SK-N-SH (cell line): ENCODE data around the gene PRM3. TPM values are rescaled to one million over a fixed set of nuclear protein-coding genes. Genes with fewer than 3 reads are reported as not detected.

Source experiments
- CTCF ChIA-PET: fragments of 300-600, 350-600 bp; formaldehyde crosslinking; extraction: SDS; loops from one replicate; lab custom pipeline; 2021; lab: Yijun Ruan, JAX
- POLR2A ChIA-PET: fragments of 350-600 bp; sonication (Branson Sonifier 250); formaldehyde crosslinking; extraction: SDS; loops from one replicate; lab custom pipeline; 2020; ENCODE audit warnings: antibody characterized with exemption, inconsistent platforms; lab: Yijun Ruan, JAX
- DNase-seq: peaks from one replicate; pipeline ENCODE4 v3.0.0; 2012
- H2AFZ ChIP-seq: fragments of 200-600 bp; sonication (generic); 2 replicates; pipeline ENCODE4 v1.8.1; 2016; ENCODE audit warnings: antibody characterized with exemption, mild to moderate bottlenecking, low read depth
- H3F3A ChIP-seq: fragments of 200-600 bp; sonication (generic); replicated peaks from 2 replicates; pipeline ENCODE3; 2016; ENCODE audit warnings: antibody characterized with exemption, mild to moderate bottlenecking; ENCODE audit not compliant: insufficient read depth
- H3K27ac ChIP-seq, 2 experiments: fragments of 200-500 bp in 1 of 2; fragments of 200-600 bp in 1 of 2; sonication (Bioruptor generic) in 1 of 2; sonication (generic), shearing (Covaris generic) in 1 of 2; 2 replicates each; pipeline versions ENCODE4 v1.5.1 to v1.6.1; 2014 to 2016; ENCODE audit warnings: low read depth in 2 of 2, inconsistent platforms in 1 of 2, low read length in 1 of 2, mild to moderate bottlenecking in 1 of 2, mixed read lengths in 1 of 2
- H3K27me3 ChIP-seq: fragments of 200-600 bp; sonication (generic), shearing (Covaris generic); 2 replicates; pipeline ENCODE4 v1.6.1; 2016; ENCODE audit warnings: mixed run types; ENCODE audit not compliant: insufficient read depth
- H3K36me3 ChIP-seq, 2 experiments: fragments of 200-500 bp in 1 of 2; fragments of 200-600 bp in 1 of 2; sonication (Bioruptor generic) in 1 of 2; sonication (generic) in 1 of 2; replicated peaks in 1 of 2; 2 replicates each; pipeline versions ENCODE3 to v1.5.1; 2014 to 2016; ENCODE audit warnings: low read length in 1 of 2, mild to moderate bottlenecking in 1 of 2; ENCODE audit not compliant: insufficient read depth in 2 of 2, control insufficient read depth in 1 of 2
- H3K4me1 ChIP-seq, 2 experiments: fragments of 200-500 bp in 1 of 2; fragments of 200-600 bp in 1 of 2; sonication (Bioruptor generic) in 1 of 2; sonication (generic), shearing (Covaris generic) in 1 of 2; 2 replicates each; pipeline versions ENCODE4 v1.5.1 to v1.6.1; 2014 to 2016; ENCODE audit warnings: low read depth in 1 of 2, low read length in 1 of 2, mixed run types in 1 of 2; ENCODE audit not compliant: insufficient read depth in 2 of 2, control insufficient read depth in 1 of 2
- H3K4me2 ChIP-seq: fragments of 200-600 bp; sonication (generic), shearing (Covaris generic); 2 replicates; pipeline ENCODE4 v1.6.1; 2017; ENCODE audit warnings: mixed run types
- H3K4me3 ChIP-seq, 2 experiments: fragments of 200-500 bp in 1 of 2; fragments of 200-600 bp in 1 of 2; sonication (Bioruptor generic) in 1 of 2; sonication (generic), shearing (Covaris generic) in 1 of 2; 2 replicates each; pipeline versions ENCODE4 v1.5.1 to v1.8.1; 2014 to 2016; ENCODE audit warnings: low read depth in 2 of 2, inconsistent platforms in 1 of 2, low read length in 1 of 2, mild to moderate bottlenecking in 1 of 2, mixed read lengths in 1 of 2, moderate library complexity in 1 of 2
- H3K79me2 ChIP-seq: fragments of 200-600 bp; sonication (generic); 2 replicates; pipeline ENCODE4 v1.8.1; 2017; ENCODE audit warnings: mild to moderate bottlenecking; ENCODE audit not compliant: insufficient read depth
- H3K9ac ChIP-seq: fragments of 200-600 bp; sonication (generic); 2 replicates; pipeline ENCODE4 v1.6.1; 2017; ENCODE audit warnings: mixed run types
- H3K9me2 ChIP-seq: fragments of 200-600 bp; sonication (generic); 2 replicates; pipeline ENCODE4 v1.6.1; 2017; ENCODE audit warnings: mixed run types
- H3K9me3 ChIP-seq: fragments of 200-600 bp; sonication (generic); 2 replicates; pipeline ENCODE4 v1.6.1; 2017; ENCODE audit warnings: mixed run types, mild to moderate bottlenecking, moderate library complexity
- H4K20me1 ChIP-seq: fragments of 200-600 bp; sonication (generic); 2 replicates; pipeline ENCODE4 v1.6.1; 2017; ENCODE audit warnings: mild to moderate bottlenecking, mixed run types; ENCODE audit not compliant: insufficient read depth
- EZH2phosphoT487 ChIP-seq: fragments of 200-600 bp; sonication (generic); IDR thresholded peaks from 2 replicates; pipeline ENCODE4 v1.6.1; 2017; ENCODE audit warnings: low read depth, mixed run types, mild to moderate bottlenecking, antibody characterized with exemption, moderate library complexity, borderline replicate concordance
- FOXJ3 ChIP-seq: sonication (generic); formaldehyde crosslinking; IDR thresholded peaks from 2 replicates; pipeline ENCODE4 v1.5.1; 2020; ENCODE audit warnings: mild to moderate bottlenecking, missing genetic modification reagents
- GABPA ChIP-seq: IDR thresholded peaks from 2 replicates; pipeline ENCODE4 v1.4.0; 2012; ENCODE audit warnings: low read depth, mild to moderate bottlenecking
- GATA2 ChIP-seq: sonication (generic); formaldehyde crosslinking; IDR thresholded peaks from 2 replicates; pipeline ENCODE4 v1.5.0; 2020; ENCODE audit warnings: mild to moderate bottlenecking, missing genetic modification reagents
- MEF2A ChIP-seq: IDR thresholded peaks from 2 replicates; pipeline ENCODE4 v1.4.0; 2012; ENCODE audit warnings: low read depth, borderline replicate concordance
- RXRA ChIP-seq: IDR thresholded peaks from 2 replicates; pipeline ENCODE4 v1.4.0; 2012; ENCODE audit warnings: low read depth, mild to moderate bottlenecking, borderline replicate concordance
- SIN3A ChIP-seq: IDR thresholded peaks from 2 replicates; pipeline ENCODE4 v1.6.1; 2012; ENCODE audit warnings: low read depth, mild to moderate bottlenecking, low read length, moderate library complexity, borderline replicate concordance
- SMC3 ChIP-seq: IDR thresholded peaks from 2 replicates; pipeline ENCODE4 v1.6.1; 2012; ENCODE audit warnings: low read depth, low read length, improper control_type of control experiment
- TAF1 ChIP-seq: IDR thresholded peaks from 2 replicates; pipeline ENCODE4 v1.6.1; 2012; ENCODE audit warnings: low read depth, mild to moderate bottlenecking, low read length, moderate library complexity, borderline replicate concordance
- TEAD4 ChIP-seq: IDR thresholded peaks from 2 replicates; pipeline ENCODE4 v1.4.0; 2012; ENCODE audit warnings: mild to moderate bottlenecking, borderline replicate concordance; ENCODE audit not compliant: insufficient read depth
- USF1 ChIP-seq: IDR thresholded peaks from 2 replicates; pipeline ENCODE4 v1.4.0; 2012; ENCODE audit warnings: low read depth, borderline replicate concordance
- WGBS: methylation state at CpG from one replicate; pipeline ENCODE4 v1.1.6; 2017; ENCODE audit warnings: low lambda C conversion rate; 5-methylcytosine and 5-hydroxymethylcytosine counted together
- polyA plus RNA-seq, 3 experiments: library from polyadenylated mRNA; depleted of rRNA; stranded (reverse); fragments of >200 nt; gene quantifications; 2 replicates each; pipeline ENCODE4 v1.2.3, GENCODE V29; 2012
- TF ChIP-seq, protein P1 (sequence below): fragments of 150-350 bp; IDR thresholded peaks from 2 replicates; pipeline ENCODE4 v1.6.1; 2016; ENCODE audit warnings: mild to moderate bottlenecking, low read depth, low read length
- TF ChIP-seq, protein P2 (sequence below): fragments of 200-600 bp; sonication (generic); IDR thresholded peaks from 2 replicates; pipeline ENCODE4 v1.6.1; 2017; ENCODE audit warnings: antibody characterized with exemption, mild to moderate bottlenecking, moderate library complexity

PRM3 gene
- polyA plus RNA-seq, 1 of the 3 experiments (the other 2 are of a cell fraction), result not detected

DNA sequence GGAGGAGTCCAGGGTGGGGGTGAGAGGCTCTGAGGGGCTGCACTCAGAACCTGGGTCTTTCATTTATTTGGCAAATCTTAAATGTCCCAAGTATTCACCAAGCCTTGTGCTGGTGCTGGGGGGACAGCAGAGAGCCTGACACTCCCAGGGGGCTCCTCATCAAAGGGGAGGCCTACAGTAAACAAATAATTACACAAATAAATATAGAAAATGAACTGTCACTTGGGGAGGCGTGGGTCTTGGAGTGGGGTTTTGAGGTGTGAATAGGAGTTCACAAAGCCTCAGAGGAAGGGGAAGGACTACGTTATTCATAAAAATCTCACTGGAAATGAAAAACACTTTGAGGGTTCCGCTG, 22.9 kb upstream of the PRM3 start:
- H3K9me3 ChIP-seq, result no peaks in the 10 kb centered on the region
- peaks cover 0 to 16% of the 10 kb centered on the region in 2 experiments; a peak in 2 of 4 replicates for H3K4me1 ChIP-seq
- no peak overlapping the region for H3K9ac ChIP-seq
- H3K27ac ChIP-seq, result no peak overlapping the region; a peak in 1 of 4 replicates
- H3K36me3 ChIP-seq, result no peaks in the 10 kb centered on the region
- H2AFZ ChIP-seq, result no peak overlapping the region
- H3K4me3 ChIP-seq, result no peak overlapping the region
- H3K79me2 ChIP-seq, result no peaks in the 10 kb centered on the region
- ChIA-PET CTCF (interaction anchor here (1.0 to 2.8 kb wide), 6 partner anchors 37 to 342 kb away, joined by 3 to 23 read pairs (median 6); partner anchors contain the start of gene SOCS1), POLR2A (no interaction called here)
- no peak for DNase-seq
- TF ChIP-seq MEF2A (no peak), GATA2 (no peak), GABPA (no peak), SIN3A (no peak)
- H3F3A ChIP-seq, result peaks cover 3% of the 10 kb centered on the region
- H4K20me1 ChIP-seq, result no peaks in the 10 kb centered on the region
- 90% methylated on average over 3 of the region's 3 CpGs for WGBS
- no peak overlapping the region for H3K4me2 ChIP-seq
- H3K9me2 ChIP-seq, result no peaks in the 10 kb centered on the region
- H3K27me3 ChIP-seq, result no peaks in the 10 kb centered on the region

DNA sequence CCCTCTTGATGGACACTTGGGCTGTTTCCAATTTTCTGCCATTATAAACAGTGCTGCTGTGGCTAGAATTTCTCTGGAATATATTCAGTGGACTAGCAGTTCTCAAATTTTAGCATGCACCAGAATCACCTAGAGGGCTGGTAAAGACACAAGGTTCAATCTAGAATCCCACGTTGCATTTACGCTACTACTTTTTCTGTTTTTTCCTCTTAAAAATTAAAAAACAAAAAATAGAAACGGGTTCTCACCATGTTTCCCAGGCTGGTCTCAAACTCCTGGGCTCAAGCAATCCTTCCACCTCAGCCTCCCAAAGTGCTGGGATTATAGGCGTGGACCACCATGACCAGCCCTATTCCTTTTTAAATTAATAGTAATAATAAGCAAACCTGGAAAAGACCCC, 22.2 kb upstream of the PRM3 start:
- TF ChIP-seq, protein P1, sequence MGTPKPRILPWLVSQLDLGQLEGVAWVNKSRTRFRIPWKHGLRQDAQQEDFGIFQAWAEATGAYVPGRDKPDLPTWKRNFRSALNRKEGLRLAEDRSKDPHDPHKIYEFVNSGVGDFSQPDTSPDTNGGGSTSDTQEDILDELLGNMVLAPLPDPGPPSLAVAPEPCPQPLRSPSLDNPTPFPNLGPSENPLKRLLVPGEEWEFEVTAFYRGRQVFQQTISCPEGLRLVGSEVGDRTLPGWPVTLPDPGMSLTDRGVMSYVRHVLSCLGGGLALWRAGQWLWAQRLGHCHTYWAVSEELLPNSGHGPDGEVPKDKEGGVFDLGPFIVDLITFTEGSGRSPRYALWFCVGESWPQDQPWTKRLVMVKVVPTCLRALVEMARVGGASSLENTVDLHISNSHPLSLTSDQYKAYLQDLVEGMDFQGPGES, result no peak
- TF ChIP-seq SMC3 (no peak), RXRA (no peak), GABPA (no peak), USF1 (no peak), TAF1 (no peak), FOXJ3 (CRISPR knock-in tag) (no peak), TEAD4 (no peak), EZH2phosphoT487 (no peak)
- TF ChIP-seq, protein P2, sequence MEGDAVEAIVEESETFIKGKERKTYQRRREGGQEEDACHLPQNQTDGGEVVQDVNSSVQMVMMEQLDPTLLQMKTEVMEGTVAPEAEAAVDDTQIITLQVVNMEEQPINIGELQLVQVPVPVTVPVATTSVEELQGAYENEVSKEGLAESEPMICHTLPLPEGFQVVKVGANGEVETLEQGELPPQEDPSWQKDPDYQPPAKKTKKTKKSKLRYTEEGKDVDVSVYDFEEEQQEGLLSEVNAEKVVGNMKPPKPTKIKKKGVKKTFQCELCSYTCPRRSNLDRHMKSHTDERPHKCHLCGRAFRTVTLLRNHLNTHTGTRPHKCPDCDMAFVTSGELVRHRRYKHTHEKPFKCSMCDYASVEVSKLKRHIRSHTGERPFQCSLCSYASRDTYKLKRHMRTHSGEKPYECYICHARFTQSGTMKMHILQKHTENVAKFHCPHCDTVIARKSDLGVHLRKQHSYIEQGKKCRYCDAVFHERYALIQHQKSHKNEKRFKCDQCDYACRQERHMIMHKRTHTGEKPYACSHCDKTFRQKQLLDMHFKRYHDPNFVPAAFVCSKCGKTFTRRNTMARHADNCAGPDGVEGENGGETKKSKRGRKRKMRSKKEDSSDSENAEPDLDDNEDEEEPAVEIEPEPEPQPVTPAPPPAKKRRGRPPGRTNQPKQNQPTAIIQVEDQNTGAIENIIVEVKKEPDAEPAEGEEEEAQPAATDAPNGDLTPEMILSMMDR, result no peak
- no peak overlapping the region for H3K9ac ChIP-seq
- H4K20me1 ChIP-seq, result no peaks in the 10 kb centered on the region
- no peaks in the 10 kb centered on the region for H3K27me3 ChIP-seq
- WGBS, result 91% methylated on average over 4 of the region's 4 CpGs
- peaks cover 3% of the 10 kb centered on the region for H3F3A ChIP-seq
- no peak overlapping the region for H3K4me2 ChIP-seq
- no peak overlapping the region for H3K4me3 ChIP-seq
- no peak overlapping the region for H2AFZ ChIP-seq
- H3K27ac ChIP-seq, result no peak overlapping the region
- no peak for DNase-seq
- H3K9me2 ChIP-seq, result no peaks in the 10 kb centered on the region
- ChIA-PET POLR2A (no interaction called here), CTCF (interaction anchor here (1.1 kb wide), 1 partner anchor 76 kb away, joined by 4 read pairs; no protein-coding TSS in a partner anchor)
- H3K4me1 ChIP-seq, result peaks cover 0 to 16% of the 10 kb centered on the region in 2 experiments; a peak in 2 of 4 replicates
- H3K79me2 ChIP-seq, result no peaks in the 10 kb centered on the region
- H3K9me3 ChIP-seq, result no peaks in the 10 kb centered on the region
- no peaks in the 10 kb centered on the region for H3K36me3 ChIP-seq
